HL-60/S4 (cell line): ENCODE data around the gene FSD2.
"Not testable (repeated sequence)": the region's sequence is repeated elsewhere in the genome, so short reads cannot be mapped to it uniquely, and the experiment has no call there.

Source experiments
- in situ Hi-C: fragments of 300-500 bp; cut with MboI; formaldehyde crosslinking; loops from 2 replicates; pipeline ENCODE4 v1.14.3; 2022; ENCODE audit warnings: low sequenced_read_pairs

The FSD2 gene

GRCh38 chr15:82798531-82799166, 7.2 kb downstream of the FSD2 start:
- in situ Hi-C loops, result no loop called here

- in situ Hi-C loops, result no loop called here
These were observed 7.8 kb downstream of the FSD2 start for GRCh38 chr15:82798104-82798503.

GRCh38 chr15:82793737-82794136, 12.1 kb downstream of the FSD2 start:
- in situ Hi-C loops, result no loop called here

GRCh38 chr15:82792068-82792467, 13.8 kb downstream of the FSD2 start:
- in situ Hi-C loops, result no loop called here

- in situ Hi-C loops, result no loop called here
These were observed 15.5 kb downstream of the FSD2 start for GRCh38 chr15:82790321-82790720.

GRCh38 chr15:82789491-82789890, 16.4 kb downstream of the FSD2 start:
- in situ Hi-C loops, result no loop called here

GRCh38 chr15:82788496-82788895, 17.4 kb downstream of the FSD2 start:
- in situ Hi-C loops, result no loop called here

- in situ Hi-C loops, result no loop called here
These were observed 24.5 kb downstream of the FSD2 start for GRCh38 chr15:82781349-82781748.

- in situ Hi-C loops, result no loop called here
These were observed 27.1 kb downstream of the FSD2 start for GRCh38 chr15:82778755-82779154.

GRCh38 chr15:82774496-82774895, 31.4 kb downstream of the FSD2 start:
- in situ Hi-C loops, result no loop called here

- in situ Hi-C loops, result no loop called here
These were observed 33.9 kb downstream of the FSD2 start for GRCh38 chr15:82771789-82772607.

- in situ Hi-C loops, result no loop called here
These were observed 37.3 kb downstream of the FSD2 start for GRCh38 chr15:82768414-82769054.

- in situ Hi-C loops, result no loop called here
These were observed 38.6 kb downstream of the FSD2 start for GRCh38 chr15:82767163-82767829.

- in situ Hi-C loops, result not testable (repeated sequence)
These were observed 39.7 kb downstream of the FSD2 start for GRCh38 chr15:82766201-82766600.

- in situ Hi-C loops, result no loop called here
These were observed 41.1 kb downstream of the FSD2 start for GRCh38 chr15:82764740-82765139.

- in situ Hi-C loops, result no loop called here
These were observed 41.8 kb downstream of the FSD2 start for GRCh38 chr15:82764117-82764490.

- in situ Hi-C loops, result no loop called here
These were observed 42.3 kb downstream of the FSD2 start for GRCh38 chr15:82763361-82764116.

GRCh38 chr15:82751308-82751707, 54.6 kb downstream of the FSD2 start:
- in situ Hi-C loops, result no loop called here

GRCh38 chr15:82750831-82751180, 55.1 kb downstream of the FSD2 start:
- in situ Hi-C loops, result no loop called here

GRCh38 chr15:82749951-82750830, 55.7 kb downstream of the FSD2 start:
- in situ Hi-C loops, result no loop called here
